Spleen (tissue), 7 donors: ENCODE data around the gene DISC1.
"Not testable (repeated sequence)": the region's sequence is repeated elsewhere in the genome, so short reads cannot be mapped to it uniquely, and the experiment has no call there.

Source experiments
- POLR2A ChIP-seq, 3 donors: fragments of 450-650 bp; IDR thresholded peaks; one replicate each; pipeline ENCODE4 v1.5.1; 2017; ENCODE audit warnings: antibody characterized with exemption in 3 of 3, mild to moderate bottlenecking in 1 of 3
- POLR2AphosphoS5 ChIP-seq, 3 donors: sonication (generic); formaldehyde crosslinking; IDR thresholded peaks; one replicate each; pipeline ENCODE4 v1.5.1; 2017; ENCODE audit warnings: antibody characterized with exemption in 3 of 3
- TF ChIP-seq, protein P1 (sequence below), 11 experiments: fragments of 200-600 bp in 7 of 11; fragments of 450-650 bp in 4 of 11; sonication (generic) in 4 of 11; IDR thresholded peaks in 8 of 11; conservative IDR thresholded peaks in 3 of 11; 1 replicate in 7 of 11; 2 replicates in 4 of 11; pipeline versions ENCODE4 v1.4.0 to v1.8.0; 2016 to 2021; ENCODE audit warnings: antibody characterized with exemption in 11 of 11, inconsistent platforms in 4 of 11, mild to moderate bottlenecking in 1 of 11
- donor health status: DM: no; HTN: no; CAD: no; lungs with moderate emphysema.
- donor health status: DM: no; HTN: no; CAD: no.
- donor health status: DM: no; HTN: no; CAD: no.

DNA sequence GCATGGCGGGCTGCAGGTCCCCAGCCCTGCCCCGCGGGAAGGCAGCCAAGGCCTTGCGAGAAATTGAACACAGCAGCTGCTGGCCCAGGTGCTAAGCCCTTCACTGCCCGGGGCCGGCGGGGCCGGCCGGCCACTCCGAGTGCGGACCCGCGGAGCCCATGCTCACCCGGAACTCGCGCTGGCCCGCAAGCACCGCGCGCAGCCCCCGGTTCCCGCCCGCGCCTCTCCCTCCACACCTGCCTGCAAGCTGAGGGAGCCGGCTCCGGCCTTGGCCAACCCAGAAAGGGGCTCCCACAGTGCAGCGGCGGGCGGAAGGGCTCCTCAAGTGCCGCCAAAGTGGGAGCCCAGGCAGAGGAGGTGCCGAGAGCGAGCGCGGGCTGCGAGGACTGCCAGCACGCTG lies 15.5 kb downstream of the DISC1 start:
- TF ChIP-seq, protein P1, sequence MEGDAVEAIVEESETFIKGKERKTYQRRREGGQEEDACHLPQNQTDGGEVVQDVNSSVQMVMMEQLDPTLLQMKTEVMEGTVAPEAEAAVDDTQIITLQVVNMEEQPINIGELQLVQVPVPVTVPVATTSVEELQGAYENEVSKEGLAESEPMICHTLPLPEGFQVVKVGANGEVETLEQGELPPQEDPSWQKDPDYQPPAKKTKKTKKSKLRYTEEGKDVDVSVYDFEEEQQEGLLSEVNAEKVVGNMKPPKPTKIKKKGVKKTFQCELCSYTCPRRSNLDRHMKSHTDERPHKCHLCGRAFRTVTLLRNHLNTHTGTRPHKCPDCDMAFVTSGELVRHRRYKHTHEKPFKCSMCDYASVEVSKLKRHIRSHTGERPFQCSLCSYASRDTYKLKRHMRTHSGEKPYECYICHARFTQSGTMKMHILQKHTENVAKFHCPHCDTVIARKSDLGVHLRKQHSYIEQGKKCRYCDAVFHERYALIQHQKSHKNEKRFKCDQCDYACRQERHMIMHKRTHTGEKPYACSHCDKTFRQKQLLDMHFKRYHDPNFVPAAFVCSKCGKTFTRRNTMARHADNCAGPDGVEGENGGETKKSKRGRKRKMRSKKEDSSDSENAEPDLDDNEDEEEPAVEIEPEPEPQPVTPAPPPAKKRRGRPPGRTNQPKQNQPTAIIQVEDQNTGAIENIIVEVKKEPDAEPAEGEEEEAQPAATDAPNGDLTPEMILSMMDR (IDR thresholded peaks at IDR 0.05 in 8 of 11, conservative IDR thresholded peaks at IDR 0.05 in 3 of 11) = not testable (repeated sequence)
- not testable (repeated sequence) for TF ChIP-seq POLR2A, POLR2AphosphoS5 (IDR thresholded peaks at IDR 0.05)
